IPS-20b (cell line): Measurements from ENCODE around the gene USP32.
"Not testable (repeated sequence)": the region's sequence is repeated elsewhere in the genome, so short reads cannot be mapped to it uniquely, and the experiment has no call there.

Experiments used
- H3K27ac ChIP-seq: one replicate; pipeline ENCODE4 v1.5.1; 2013; ENCODE audit warnings: low read length
- H3K27me3 ChIP-seq: 2 replicates; pipeline ENCODE4 v1.6.1; 2013; ENCODE audit warnings: mild to moderate bottlenecking, low read length, inconsistent platforms; ENCODE audit not compliant: insufficient read depth
- H3K36me3 ChIP-seq: 2 replicates; pipeline ENCODE4 v1.6.1; 2013; ENCODE audit warnings: low read depth, mild to moderate bottlenecking, inconsistent platforms, low read length, moderate library complexity; ENCODE audit not compliant: insufficient read depth
- H3K4me1 ChIP-seq: 2 replicates; pipeline ENCODE4 v1.6.1; 2013; ENCODE audit warnings: mild to moderate bottlenecking, control low read depth, inconsistent platforms, low read length, moderate library complexity; ENCODE audit not compliant: insufficient read depth
- H3K4me3 ChIP-seq: 2 replicates; pipeline ENCODE4 v1.5.1; 2013; ENCODE audit warnings: mild to moderate bottlenecking, low read length, inconsistent platforms
- H3K9ac ChIP-seq: 2 replicates; pipeline ENCODE4 v1.6.1; 2013; ENCODE audit warnings: low read depth, mild to moderate bottlenecking, inconsistent platforms, low read length, moderate library complexity
- H3K9me3 ChIP-seq: 2 replicates; pipeline ENCODE4 v1.6.1; 2013; ENCODE audit warnings: mild to moderate bottlenecking, low read depth, low read length, inconsistent platforms; ENCODE audit not compliant: insufficient read depth

Gene USP32

GRCh38 chr17:60421273-60422161 lies 29.6 kb upstream of the USP32 start:
- Histone ChIP-seq H3K36me3 (no peaks in the 10 kb centered on the region), H3K4me3 (peak overlapping the region; percentile 71), H3K9ac (peak overlapping the region; percentile 69), H3K27me3 (peaks cover 15% of the 10 kb centered on the region), H3K27ac (no peak overlapping the region), H3K4me1 (no peaks in the 10 kb centered on the region; the same call in 1 of the 2 replicates), H3K9me3 (no peaks in the 10 kb centered on the region)

- not testable (repeated sequence) for H3K27ac ChIP-seq, H3K9ac ChIP-seq, H3K36me3 ChIP-seq, H3K9me3 ChIP-seq, H3K4me1 ChIP-seq, H3K4me3 ChIP-seq
- H3K27me3 ChIP-seq, result peaks cover 15% of the 10 kb centered on the region
Measured at GRCh38 chr17:60419875-60420274, 27.9 kb upstream of the USP32 start.

DNA sequence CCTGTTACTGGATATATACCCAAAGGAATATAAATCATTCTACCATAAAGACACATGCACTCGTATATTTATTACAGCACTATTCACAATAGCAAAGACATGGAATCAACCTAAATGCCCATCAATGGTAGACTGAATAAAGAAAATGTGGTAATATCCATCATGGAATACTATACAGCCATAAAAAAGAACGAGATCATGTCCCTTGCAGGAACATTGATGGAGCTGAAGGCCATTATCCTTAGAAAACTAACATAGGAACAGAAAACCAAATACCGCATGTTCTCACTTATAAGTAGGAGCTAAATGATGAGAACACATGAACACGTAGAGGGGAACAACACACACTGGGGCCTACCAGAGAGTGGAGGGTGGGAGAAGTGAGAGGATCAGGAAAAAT lies 27.1 kb upstream of the USP32 start:
- not testable (repeated sequence) for H3K9ac ChIP-seq, H3K9me3 ChIP-seq, H3K27ac ChIP-seq, H3K4me1 ChIP-seq, H3K36me3 ChIP-seq, H3K4me3 ChIP-seq
- peaks cover 15% of the 10 kb centered on the region for H3K27me3 ChIP-seq

DNA sequence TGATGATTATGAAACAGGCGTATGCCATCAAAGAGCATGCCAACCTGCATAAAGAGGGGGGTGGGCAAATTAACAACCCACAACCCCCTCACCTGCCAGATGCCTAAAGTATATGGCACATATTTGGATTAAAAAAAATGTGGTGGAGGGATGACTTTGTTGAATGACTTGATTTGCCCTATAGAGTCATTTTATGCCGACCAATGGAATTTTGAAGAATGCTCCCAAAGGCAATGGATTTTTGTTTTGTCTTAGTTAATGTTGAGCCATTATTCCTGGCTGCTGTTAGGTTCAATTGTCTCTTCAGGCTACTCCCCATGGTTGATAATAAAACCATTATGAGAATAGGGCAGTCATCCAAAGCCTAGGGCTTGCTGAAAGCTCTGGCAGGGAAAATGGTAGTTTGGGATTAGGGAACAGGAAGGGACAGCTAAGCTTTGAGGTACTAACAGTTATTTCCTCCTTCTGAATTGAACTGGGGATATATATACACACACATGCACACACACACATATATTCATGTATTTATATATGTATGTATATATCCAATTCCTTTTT lies 24.5 kb upstream of the USP32 start:
- Histone ChIP-seq H3K36me3 (no peaks in the 10 kb centered on the region), H3K27me3 (no peaks in the 10 kb centered on the region), H3K9ac (no peak overlapping the region), H3K4me3 (no peak overlapping the region), H3K4me1 (no peaks in the 10 kb centered on the region), H3K27ac (no peak overlapping the region), H3K9me3 (no peaks in the 10 kb centered on the region)

GRCh38 chr17:60415146-60415545 lies 23.2 kb upstream of the USP32 start:
- no peak overlapping the region for H3K9ac ChIP-seq
- H3K27ac ChIP-seq, result no peak overlapping the region
- H3K4me1 ChIP-seq, result no peaks in the 10 kb centered on the region
- H3K27me3 ChIP-seq, result no peaks in the 10 kb centered on the region
- no peak overlapping the region for H3K4me3 ChIP-seq
- H3K9me3 ChIP-seq, result peaks cover under 1% of the 10 kb centered on the region; the same call in 1 of the 2 replicates
- H3K36me3 ChIP-seq, result no peaks in the 10 kb centered on the region

DNA sequence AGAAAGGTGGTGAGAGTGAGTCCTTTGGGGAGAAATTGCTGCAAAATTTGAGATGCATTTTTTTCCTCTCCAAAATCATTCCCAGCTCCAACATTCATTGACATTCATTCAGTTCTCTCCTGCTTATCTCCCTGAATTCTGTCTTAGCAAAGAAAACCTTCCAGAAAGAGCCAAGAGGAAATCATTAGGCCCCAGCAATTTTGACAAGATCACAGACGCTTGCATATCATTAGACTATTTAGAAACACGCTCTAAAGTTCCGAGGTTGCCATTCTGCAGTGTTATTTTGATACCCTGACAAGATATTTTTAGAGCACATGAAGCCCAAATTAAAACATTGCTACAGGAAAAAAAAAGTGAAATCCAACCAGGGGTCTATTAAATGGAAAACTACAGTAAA lies 20.8 kb upstream of the USP32 start:
- H3K4me1 ChIP-seq, result no peaks in the 10 kb centered on the region
- no peak overlapping the region for H3K27ac ChIP-seq
- peaks cover 3% of the 10 kb centered on the region; the same call in 1 of the 2 replicates for H3K9me3 ChIP-seq
- H3K9ac ChIP-seq, result no peak overlapping the region
- no peak overlapping the region for H3K4me3 ChIP-seq
- no peaks in the 10 kb centered on the region for H3K36me3 ChIP-seq
- H3K27me3 ChIP-seq, result no peaks in the 10 kb centered on the region

DNA sequence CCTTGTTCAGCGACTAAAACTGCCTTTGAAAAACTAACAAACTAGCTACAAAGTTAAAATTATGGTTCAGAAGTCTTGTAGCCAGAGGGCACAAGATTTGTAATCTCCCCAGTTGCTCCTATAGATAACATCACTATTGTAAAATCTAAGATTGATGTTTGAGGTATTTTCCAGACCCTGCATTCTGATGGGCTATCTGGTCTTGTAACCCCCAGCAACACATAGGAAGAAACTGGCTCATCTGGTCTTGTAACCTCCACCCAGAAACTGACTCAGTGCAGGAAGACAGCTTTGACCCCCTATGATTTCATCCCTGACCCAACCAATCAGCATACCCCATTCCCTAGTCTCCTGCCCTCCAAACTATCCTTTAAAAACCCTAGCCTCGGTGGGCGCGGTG lies 18.1 kb upstream of the USP32 start:
- peaks cover 3% of the 10 kb centered on the region; the same call in 1 of the 2 replicates for H3K9me3 ChIP-seq
- H3K27me3 ChIP-seq, result no peaks in the 10 kb centered on the region
- no peaks in the 10 kb centered on the region for H3K4me1 ChIP-seq
- H3K36me3 ChIP-seq, result no peaks in the 10 kb centered on the region
- no peak overlapping the region for H3K9ac ChIP-seq
- no peak overlapping the region for H3K4me3 ChIP-seq
- no peak overlapping the region for H3K27ac ChIP-seq

DNA sequence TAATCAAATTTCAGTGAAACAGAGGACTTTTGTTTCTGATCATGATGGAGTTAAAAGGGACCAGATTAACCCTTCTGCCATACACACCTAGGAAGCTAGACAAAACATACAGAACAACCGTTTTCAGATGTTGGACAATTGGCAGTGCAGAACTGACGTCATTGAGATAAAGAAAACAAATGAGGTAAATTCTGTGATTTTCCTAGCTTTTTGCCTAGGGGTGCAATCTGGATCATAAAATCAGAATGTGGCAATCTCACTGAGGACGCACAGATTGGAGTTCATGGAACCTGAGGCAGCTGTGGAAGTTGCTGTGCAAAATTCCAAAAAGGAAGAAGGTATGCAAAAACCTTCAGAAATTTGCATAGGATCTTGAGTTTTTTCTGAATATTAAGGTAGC lies 15.0 kb upstream of the USP32 start:
- no peaks in the 10 kb centered on the region for H3K4me1 ChIP-seq
- H3K9ac ChIP-seq, result no peak overlapping the region
- H3K27ac ChIP-seq, result no peak overlapping the region
- H3K4me3 ChIP-seq, result no peak overlapping the region
- H3K27me3 ChIP-seq, result no peaks in the 10 kb centered on the region
- no peaks in the 10 kb centered on the region for H3K36me3 ChIP-seq
- H3K9me3 ChIP-seq, result peaks cover 3% of the 10 kb centered on the region; the same call in 1 of the 2 replicates

DNA sequence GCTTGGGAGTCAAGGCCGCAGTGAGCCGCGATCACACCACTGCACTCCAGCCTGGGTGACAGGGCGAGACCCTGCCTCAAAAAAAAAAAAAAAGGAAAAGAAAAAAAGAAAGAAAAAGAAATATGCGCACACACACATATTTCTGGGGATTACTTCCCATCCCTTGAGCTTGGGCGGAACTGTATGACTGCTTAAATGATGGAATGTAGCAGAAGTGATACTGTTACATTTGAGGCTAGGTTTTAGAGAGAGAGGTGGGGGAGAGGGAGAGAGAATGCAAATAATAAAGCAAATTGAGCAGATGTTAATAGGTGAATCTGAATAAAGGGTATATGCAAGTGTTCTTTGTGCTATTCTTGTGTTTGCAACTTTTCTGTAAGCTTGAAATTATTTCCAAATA lies 12.0 kb upstream of the USP32 start:
- H3K9me3 ChIP-seq, result no peaks in the 10 kb centered on the region
- H3K36me3 ChIP-seq, result no peaks in the 10 kb centered on the region
- no peak overlapping the region for H3K9ac ChIP-seq
- no peak overlapping the region for H3K27ac ChIP-seq
- H3K27me3 ChIP-seq, result no peaks in the 10 kb centered on the region
- no peaks in the 10 kb centered on the region for H3K4me1 ChIP-seq
- no peak overlapping the region for H3K4me3 ChIP-seq

GRCh38 chr17:60403523-60403810 lies 11.5 kb upstream of the USP32 start:
- Histone ChIP-seq H3K4me3 (no peak overlapping the region), H3K9ac (no peak overlapping the region), H3K9me3 (no peaks in the 10 kb centered on the region), H3K27me3 (no peaks in the 10 kb centered on the region), H3K36me3 (no peaks in the 10 kb centered on the region), H3K27ac (no peak overlapping the region), H3K4me1 (no peaks in the 10 kb centered on the region)

DNA sequence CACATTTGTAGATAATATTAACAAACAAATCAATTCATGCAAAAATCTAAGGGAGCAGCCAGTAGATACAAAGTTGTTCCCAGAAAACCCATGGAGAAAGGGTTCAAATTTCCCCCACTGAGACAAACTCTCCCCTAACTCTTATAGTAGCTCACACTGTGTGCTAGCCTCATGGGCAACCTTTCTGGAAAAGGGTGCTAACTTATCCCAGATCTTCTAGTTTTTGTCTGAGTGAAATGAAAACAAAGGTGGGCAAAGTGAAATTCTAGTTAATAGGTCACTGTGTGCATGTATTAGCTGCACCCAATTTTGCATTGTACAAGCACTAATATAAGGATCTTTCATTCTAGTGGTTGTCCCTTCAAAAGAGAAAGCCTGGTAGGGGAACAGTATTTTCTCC lies 9.9 kb upstream of the USP32 start:
- no peaks in the 10 kb centered on the region for H3K36me3 ChIP-seq
- H3K27me3 ChIP-seq, result no peaks in the 10 kb centered on the region
- H3K4me1 ChIP-seq, result no peaks in the 10 kb centered on the region
- no peaks in the 10 kb centered on the region for H3K9me3 ChIP-seq
- no peak overlapping the region for H3K4me3 ChIP-seq
- no peak overlapping the region for H3K9ac ChIP-seq
- no peak overlapping the region for H3K27ac ChIP-seq

- Histone ChIP-seq H3K4me3 (no peak overlapping the region), H3K27ac (no peak overlapping the region), H3K4me1 (peaks cover under 1% of the 10 kb centered on the region; the same call in 1 of the 2 replicates), H3K9ac (no peak overlapping the region), H3K9me3 (no peaks in the 10 kb centered on the region), H3K36me3 (no peaks in the 10 kb centered on the region), H3K27me3 (no peaks in the 10 kb centered on the region)
Measured at GRCh38 chr17:60398227-60398959, 6.5 kb upstream of the USP32 start.
